Prostate gland (tissue), 2 donors: ENCODE measurements around the gene NDN.

Experiments
- POLR2A ChIP-seq: fragments of 450-650 bp; IDR thresholded peaks from one replicate; pipeline ENCODE4 v1.6.1; 2016; ENCODE audit warnings: antibody characterized with exemption, mild to moderate bottlenecking
- POLR2AphosphoS5 ChIP-seq: sonication (generic); formaldehyde crosslinking; IDR thresholded peaks from one replicate; pipeline ENCODE4 v1.6.1; 2017; ENCODE audit warnings: antibody characterized with exemption
- TF ChIP-seq, protein P1 (sequence below), 4 experiments: fragments of 200-600 bp in 2 of 4; fragments of 450-650 bp in 2 of 4; sonication (generic) in 2 of 4; IDR thresholded peaks; 1 replicate in 3 of 4; 2 replicates in 1 of 4; pipeline ENCODE4 v1.5.1; 2016 to 2019; ENCODE audit warnings: antibody characterized with exemption in 4 of 4, mild to moderate bottlenecking in 2 of 4, moderate library complexity in 2 of 4

DNA sequence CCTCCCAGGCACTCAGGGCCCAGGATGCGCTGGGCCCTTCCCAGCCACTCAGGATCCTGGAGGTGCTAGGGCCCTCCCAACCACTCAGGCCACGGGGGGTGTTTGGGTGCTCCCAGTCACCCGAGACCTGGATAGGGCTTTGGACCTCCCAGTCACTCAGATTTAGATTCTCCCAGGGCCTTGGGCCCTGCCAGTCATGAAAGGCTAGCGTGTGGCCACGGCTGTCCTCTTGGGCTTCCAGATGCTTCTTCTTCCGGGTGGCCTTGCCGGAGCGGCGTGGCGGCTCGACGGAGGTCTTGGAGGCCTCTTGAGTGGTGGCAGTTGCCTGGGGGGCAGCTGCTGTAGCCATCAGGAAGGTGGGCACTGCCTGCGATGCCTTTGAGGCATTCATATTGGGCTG is 42.3 kb downstream of the NDN start:
- TF ChIP-seq, protein P1, sequence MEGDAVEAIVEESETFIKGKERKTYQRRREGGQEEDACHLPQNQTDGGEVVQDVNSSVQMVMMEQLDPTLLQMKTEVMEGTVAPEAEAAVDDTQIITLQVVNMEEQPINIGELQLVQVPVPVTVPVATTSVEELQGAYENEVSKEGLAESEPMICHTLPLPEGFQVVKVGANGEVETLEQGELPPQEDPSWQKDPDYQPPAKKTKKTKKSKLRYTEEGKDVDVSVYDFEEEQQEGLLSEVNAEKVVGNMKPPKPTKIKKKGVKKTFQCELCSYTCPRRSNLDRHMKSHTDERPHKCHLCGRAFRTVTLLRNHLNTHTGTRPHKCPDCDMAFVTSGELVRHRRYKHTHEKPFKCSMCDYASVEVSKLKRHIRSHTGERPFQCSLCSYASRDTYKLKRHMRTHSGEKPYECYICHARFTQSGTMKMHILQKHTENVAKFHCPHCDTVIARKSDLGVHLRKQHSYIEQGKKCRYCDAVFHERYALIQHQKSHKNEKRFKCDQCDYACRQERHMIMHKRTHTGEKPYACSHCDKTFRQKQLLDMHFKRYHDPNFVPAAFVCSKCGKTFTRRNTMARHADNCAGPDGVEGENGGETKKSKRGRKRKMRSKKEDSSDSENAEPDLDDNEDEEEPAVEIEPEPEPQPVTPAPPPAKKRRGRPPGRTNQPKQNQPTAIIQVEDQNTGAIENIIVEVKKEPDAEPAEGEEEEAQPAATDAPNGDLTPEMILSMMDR (IDR thresholded peaks at IDR 0.05) = no peak
- TF ChIP-seq POLR2AphosphoS5 (no peak), POLR2A (no peak)
